Tibial nerve (tissue), 4 donors: ENCODE results near the gene SNX10.

Source experiments
- CTCF ChIP-seq, 5 experiments: fragments of 200-600 bp in 3 of 5; fragments of 450-650 bp in 2 of 5; sonication (generic) in 3 of 5; IDR thresholded peaks; one replicate each; pipeline ENCODE4 v1.5.1; 2016 to 2019; ENCODE audit warnings: antibody characterized with exemption in 5 of 5, mild to moderate bottlenecking in 3 of 5, moderate library complexity in 2 of 5
- EP300 ChIP-seq, 2 donors: sonication (generic); formaldehyde crosslinking; IDR thresholded peaks; one replicate each; pipeline ENCODE4 v1.6.1; 2017; ENCODE audit warnings: antibody characterized with exemption in 2 of 2, mild to moderate bottlenecking in 1 of 2
- POLR2A ChIP-seq, 2 donors: fragments of 450-650 bp; IDR thresholded peaks; one replicate each; pipeline ENCODE4 v1.6.1; 2017; ENCODE audit warnings: antibody characterized with exemption in 2 of 2, mild to moderate bottlenecking in 2 of 2, moderate library complexity in 2 of 2

GRCh38 chr7:26295586-26295985 is 3.9 kb downstream of the SNX10 start:
- no peak for TF ChIP-seq CTCF (IDR thresholded peaks at IDR 0.05)
- no peak for TF ChIP-seq POLR2A (IDR thresholded peaks at IDR 0.05)
- TF ChIP-seq EP300 (IDR thresholded peaks at IDR 0.05), result no peak
